NCI-H510A (cell line): ENCODE data around the gene FGFRL1.

Experiments used
- DNase-seq: peaks from one replicate; lab custom pipeline; 2025; lab: John Stamatoyannopoulos, UW

Gene FGFRL1

GRCh38 chr4:1075809-1076699, 64.6 kb downstream of the FGFRL1 start:
- no peak for DNase-seq
